ENCODE results near the gene DTX1.

DTX1 gene

GRCh38 chr12:113077057-113077858 lies 20.7 kb downstream of the DTX1 start:
- FAIRE-seq (no peak), DNase-seq (ENCODE audit: insufficient read length, low spot score) (no peak)
- TF ChIP-seq PAX5 (IDR thresholded peaks at IDR 0.05; ENCODE audit: insufficient read depth, low read length, severe bottlenecking), result no peak
- TF ChIP-seq SPI1 (IDR thresholded peaks at IDR 0.05; ENCODE audit: low read depth, low read length), result no peak

GRCh38 chr12:113077859-113078255 lies 21.3 kb downstream of the DTX1 start:
- TF ChIP-seq POU2F2 (IDR thresholded peaks at IDR 0.05; ENCODE audit: low read depth, low read length), result no peak
- no peak for TF ChIP-seq TAF1 (IDR thresholded peaks at IDR 0.05; ENCODE audit: low read depth, low read length)
- TF ChIP-seq POLR2A (IDR thresholded peaks at IDR 0.05; ENCODE audit: low read depth, low read length), result no peak
- TF ChIP-seq PAX5 (IDR thresholded peaks at IDR 0.05; ENCODE audit: insufficient read depth, low read length, severe bottlenecking), result no peak
- TF ChIP-seq SPI1 (IDR thresholded peaks at IDR 0.05; ENCODE audit: low read depth, low read length), result no peak
- no peak for TF ChIP-seq POLR2AphosphoS5 (IDR thresholded peaks at IDR 0.05; ENCODE audit: low read depth, low read length)
- DNase-seq (ENCODE audit: insufficient read length, low spot score) (no peak), FAIRE-seq (no peak)

- FAIRE-seq, result peak; percentile 13
- no peak for DNase-seq (ENCODE audit: insufficient read length, low spot score)
- TF ChIP-seq TAF1 (IDR thresholded peaks at IDR 0.05; ENCODE audit: low read depth, low read length) (no peak), SPI1 (IDR thresholded peaks at IDR 0.05; ENCODE audit: low read depth, low read length) (no peak), POLR2AphosphoS5 (IDR thresholded peaks at IDR 0.05; ENCODE audit: low read depth, low read length) (no peak), PAX5 (IDR thresholded peaks at IDR 0.05; ENCODE audit: insufficient read depth, low read length, severe bottlenecking) (no peak), POLR2A (IDR thresholded peaks at IDR 0.05; ENCODE audit: low read depth, low read length) (no peak), POU2F2 (IDR thresholded peaks at IDR 0.05; ENCODE audit: low read depth, low read length) (no peak)
Measured at GRCh38 chr12:113081873-113082272, 25.3 kb downstream of the DTX1 start.

GRCh38 chr12:113082486-113083148 lies 26.1 kb downstream of the DTX1 start:
- FAIRE-seq (peak; percentile 93), DNase-seq (ENCODE audit: insufficient read length, low spot score) (no peak)
- TF ChIP-seq POLR2AphosphoS5 (IDR thresholded peaks at IDR 0.05; ENCODE audit: low read depth, low read length) (no peak), PAX5 (IDR thresholded peaks at IDR 0.05; ENCODE audit: insufficient read depth, low read length, severe bottlenecking) (no peak), POLR2A (IDR thresholded peaks at IDR 0.05; ENCODE audit: low read depth, low read length) (no peak)

DNA sequence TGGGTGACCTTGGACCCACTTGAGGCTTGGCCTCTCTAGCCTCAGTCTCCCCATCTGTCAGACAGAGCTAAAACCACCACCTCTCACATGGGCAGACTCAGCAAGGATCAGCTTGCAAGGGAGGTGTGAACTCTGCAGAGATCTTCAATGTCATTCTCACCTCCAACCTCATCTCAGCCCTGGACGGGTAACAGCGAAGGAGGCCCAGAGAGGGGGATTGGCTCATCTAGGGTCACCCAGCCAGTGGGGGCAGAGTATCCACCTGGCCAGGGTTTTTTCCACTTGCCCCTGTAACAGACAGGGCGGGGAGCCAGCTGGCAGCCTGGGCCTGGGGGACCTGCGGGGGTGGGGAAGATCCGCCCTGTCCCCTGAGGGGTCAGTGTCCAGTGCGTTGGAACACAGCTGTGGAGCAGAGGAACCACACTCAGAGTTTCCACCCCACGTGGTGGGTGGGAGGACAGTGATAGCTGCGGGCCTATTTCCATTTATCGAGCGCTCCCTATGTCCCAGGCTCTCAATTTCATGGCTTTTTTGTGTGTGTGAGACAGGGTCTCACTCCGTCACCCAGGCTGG lies 27.4 kb downstream of the DTX1 start:
- TF ChIP-seq SPI1 (IDR thresholded peaks at IDR 0.05; ENCODE audit: low read depth, low read length) (no peak), POLR2AphosphoS5 (IDR thresholded peaks at IDR 0.05; ENCODE audit: low read depth, low read length) (no peak), POU2F2 (IDR thresholded peaks at IDR 0.05; ENCODE audit: low read depth, low read length) (no peak), PAX5 (IDR thresholded peaks at IDR 0.05; ENCODE audit: insufficient read depth, low read length, severe bottlenecking) (no peak), TAF1 (IDR thresholded peaks at IDR 0.05; ENCODE audit: low read depth, low read length) (no peak), POLR2A (IDR thresholded peaks at IDR 0.05; ENCODE audit: low read depth, low read length) (no peak)
- DNase-seq (ENCODE audit: insufficient read length, low spot score) (no peak), FAIRE-seq (no peak)

DNA sequence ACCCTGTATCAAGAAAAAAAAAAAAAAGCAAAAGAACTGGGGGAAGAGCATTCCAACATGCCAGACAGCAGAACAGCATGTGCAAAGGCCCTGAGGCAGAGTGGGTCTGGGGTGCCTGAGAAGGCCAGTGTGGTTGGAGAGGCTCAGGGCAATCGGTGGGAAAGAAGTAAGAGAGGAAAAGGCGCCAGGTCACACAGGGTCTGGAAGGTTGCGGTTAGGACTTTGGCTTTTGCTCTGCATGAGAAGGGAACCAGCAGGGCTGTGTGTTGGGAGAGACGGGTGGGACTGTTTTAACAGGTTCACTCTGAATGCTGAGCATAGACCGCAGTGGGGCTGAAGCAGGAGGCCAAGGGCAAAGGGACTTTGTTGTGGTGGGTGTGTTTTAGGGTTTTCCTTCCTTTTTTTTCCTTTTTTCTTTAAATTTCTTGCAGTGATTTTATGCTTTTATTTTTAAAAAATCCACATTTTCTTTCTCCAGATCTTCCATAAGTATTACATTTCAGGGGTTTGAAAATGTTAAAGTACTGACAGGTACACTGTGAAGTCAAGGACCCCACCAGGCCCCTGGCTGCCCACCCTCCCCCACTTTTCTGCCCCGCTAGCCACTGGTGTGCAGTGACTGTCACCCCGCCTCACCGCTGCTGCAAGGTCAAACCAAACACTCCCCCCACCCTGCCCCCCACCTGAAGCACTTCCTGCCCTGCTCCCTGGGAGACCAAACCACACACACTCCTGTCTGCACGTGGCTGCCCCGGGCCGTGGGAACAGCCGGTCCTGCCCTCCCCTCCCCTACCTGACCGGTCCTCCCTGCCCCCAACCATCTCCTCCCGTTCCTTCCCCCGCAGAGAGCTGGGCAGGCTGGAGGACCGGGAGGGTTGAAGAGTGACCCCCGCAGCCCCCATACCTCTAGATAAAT lies 30.0 kb downstream of the DTX1 start:
- DNase-seq (ENCODE audit: insufficient read length, low spot score), result no peak
- peak; percentile 91 for FAIRE-seq
- TF ChIP-seq PAX5 (IDR thresholded peaks at IDR 0.05; ENCODE audit: insufficient read depth, low read length, severe bottlenecking) (no peak), SPI1 (IDR thresholded peaks at IDR 0.05; ENCODE audit: low read depth, low read length) (no peak; the same call in 1 of the 2 replicates), TAF1 (IDR thresholded peaks at IDR 0.05; ENCODE audit: low read depth, low read length) (no peak), POLR2AphosphoS5 (IDR thresholded peaks at IDR 0.05; ENCODE audit: low read depth, low read length) (no peak), POU2F2 (IDR thresholded peaks at IDR 0.05; ENCODE audit: low read depth, low read length) (no peak), POLR2A (IDR thresholded peaks at IDR 0.05; ENCODE audit: low read depth, low read length) (no peak)

DNA sequence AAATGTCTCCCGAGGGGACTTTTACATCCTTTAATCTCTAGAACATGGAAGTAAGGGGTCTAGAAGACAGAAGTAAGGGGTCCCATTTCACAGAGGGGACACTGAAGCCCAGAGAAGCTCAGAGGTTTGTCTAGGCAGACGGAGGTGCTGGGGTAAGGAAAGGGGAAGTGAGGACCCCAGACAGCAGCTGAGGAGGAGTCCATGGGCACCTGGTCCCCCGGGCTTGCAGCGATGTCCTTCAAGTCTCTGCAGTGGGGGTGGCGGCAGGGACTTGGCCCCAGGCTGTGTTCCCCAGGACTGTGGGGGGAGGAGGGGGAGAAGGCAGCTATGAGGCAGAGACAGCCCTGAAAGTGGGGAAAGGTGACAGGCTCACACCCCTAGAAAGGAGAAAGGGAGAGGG lies 30.7 kb downstream of the DTX1 start:
- no peak for DNase-seq (ENCODE audit: insufficient read length, low spot score)
- TF ChIP-seq POU2F2 (IDR thresholded peaks at IDR 0.05; ENCODE audit: low read depth, low read length), result no peak
- peak; percentile 91 for TF ChIP-seq SPI1 (IDR thresholded peaks at IDR 0.05; ENCODE audit: low read depth, low read length)
- peak; percentile 50 for FAIRE-seq

- TF ChIP-seq SPI1 (IDR thresholded peaks at IDR 0.05; ENCODE audit: low read depth, low read length) (no peak), POU2F2 (IDR thresholded peaks at IDR 0.05; ENCODE audit: low read depth, low read length) (no peak), POLR2AphosphoS5 (IDR thresholded peaks at IDR 0.05; ENCODE audit: low read depth, low read length) (no peak), POLR2A (IDR thresholded peaks at IDR 0.05; ENCODE audit: low read depth, low read length) (no peak), PAX5 (IDR thresholded peaks at IDR 0.05; ENCODE audit: insufficient read depth, low read length, severe bottlenecking) (no peak)
- no peak for FAIRE-seq
- DNase-seq (ENCODE audit: insufficient read length, low spot score), result no peak
Measured at GRCh38 chr12:113088037-113088436, 31.5 kb downstream of the DTX1 start.

Measured in GM12891 (cell line).